Measurements from ENCODE around the gene SLC12A9. TPM values are rescaled to one million over a fixed set of nuclear protein-coding genes. Genes with fewer than 3 reads are reported as not detected.

SLC12A9 gene, protein sequence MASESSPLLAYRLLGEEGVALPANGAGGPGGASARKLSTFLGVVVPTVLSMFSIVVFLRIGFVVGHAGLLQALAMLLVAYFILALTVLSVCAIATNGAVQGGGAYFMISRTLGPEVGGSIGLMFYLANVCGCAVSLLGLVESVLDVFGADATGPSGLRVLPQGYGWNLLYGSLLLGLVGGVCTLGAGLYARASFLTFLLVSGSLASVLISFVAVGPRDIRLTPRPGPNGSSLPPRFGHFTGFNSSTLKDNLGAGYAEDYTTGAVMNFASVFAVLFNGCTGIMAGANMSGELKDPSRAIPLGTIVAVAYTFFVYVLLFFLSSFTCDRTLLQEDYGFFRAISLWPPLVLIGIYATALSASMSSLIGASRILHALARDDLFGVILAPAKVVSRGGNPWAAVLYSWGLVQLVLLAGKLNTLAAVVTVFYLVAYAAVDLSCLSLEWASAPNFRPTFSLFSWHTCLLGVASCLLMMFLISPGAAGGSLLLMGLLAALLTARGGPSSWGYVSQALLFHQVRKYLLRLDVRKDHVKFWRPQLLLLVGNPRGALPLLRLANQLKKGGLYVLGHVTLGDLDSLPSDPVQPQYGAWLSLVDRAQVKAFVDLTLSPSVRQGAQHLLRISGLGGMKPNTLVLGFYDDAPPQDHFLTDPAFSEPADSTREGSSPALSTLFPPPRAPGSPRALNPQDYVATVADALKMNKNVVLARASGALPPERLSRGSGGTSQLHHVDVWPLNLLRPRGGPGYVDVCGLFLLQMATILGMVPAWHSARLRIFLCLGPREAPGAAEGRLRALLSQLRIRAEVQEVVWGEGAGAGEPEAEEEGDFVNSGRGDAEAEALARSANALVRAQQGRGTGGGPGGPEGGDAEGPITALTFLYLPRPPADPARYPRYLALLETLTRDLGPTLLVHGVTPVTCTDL
- 15.1 and 22.9 TPM in 2 replicates for total RNA-seq

DNA sequence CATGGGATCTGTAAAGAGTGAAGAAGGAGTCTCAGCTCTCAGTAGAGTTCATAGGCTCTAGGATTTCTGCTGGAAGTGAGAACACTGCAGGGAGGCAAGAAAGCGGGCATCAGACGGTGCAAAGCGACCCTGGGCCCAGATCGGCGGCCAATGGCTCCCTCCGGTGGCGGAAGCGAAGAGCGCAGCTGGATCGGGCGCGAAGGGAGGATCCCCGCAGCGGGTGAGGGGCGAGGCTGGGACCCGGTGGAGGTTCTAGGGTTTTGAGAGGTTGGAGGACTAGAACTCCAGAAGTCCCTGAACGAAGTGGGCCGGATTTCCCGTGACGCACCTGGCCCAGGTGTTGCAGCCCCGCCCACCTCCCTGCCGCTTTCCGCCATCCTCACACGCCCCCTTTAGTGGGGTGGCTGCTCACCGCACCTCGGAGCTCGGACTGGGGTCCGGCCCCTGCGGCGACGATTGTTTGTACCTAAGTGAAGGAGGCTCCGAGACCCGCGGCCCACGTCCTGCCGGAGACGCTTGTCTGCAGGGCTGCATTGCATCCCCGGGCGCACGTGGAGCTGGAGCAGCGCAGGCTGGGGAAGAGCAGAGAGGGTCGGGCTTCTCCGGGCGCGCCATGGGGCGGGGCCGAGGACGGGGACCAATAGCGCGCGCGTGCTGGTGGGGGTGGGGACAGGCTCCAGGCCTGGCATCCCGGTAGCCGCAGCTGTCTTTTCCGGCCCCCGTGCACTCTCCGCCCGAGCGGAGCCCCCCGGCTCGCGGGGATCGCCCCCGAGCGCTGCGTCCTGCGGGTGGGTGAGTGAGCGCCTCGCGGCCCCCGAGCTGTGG, at the start of gene SLC12A9:
TSS of gene SLC12A9 (plus strand) at position 666 of the 825 bp plus-strand sequence. CDS start 1,485 bp downstream, outside the sequence.

GRCh38 chr7:100827330-100828226, 24.9 kb upstream of the SLC12A9 start, which contains the start of gene EPHB4:
TSS of gene EPHB4 (minus strand) at chr7:100827523. CDS start at chr7:100827030, 493 bp downstream.

GRCh38 chr7:100867040-100867775, 14.7 kb downstream of the SLC12A9 start, which contains the start of gene TRIP6:
TSS of gene TRIP6 (plus strand) at chr7:100867387. CDS start at chr7:100867498, 111 bp downstream.

GRCh38 chr7:100874577-100875355, 22.3 kb downstream of the SLC12A9 start, which contains the start of gene SRRT:
TSS of gene SRRT (plus strand) at chr7:100875103. CDS start at chr7:100875591, 488 bp downstream.

GRCh38 chr7:100888988-100889750, 36.7 kb downstream of the SLC12A9 start, which contains the start of gene UFSP1:
TSS of gene UFSP1 (minus strand) at chr7:100889715. CDS start at chr7:100889271, 444 bp downstream.

DNA sequence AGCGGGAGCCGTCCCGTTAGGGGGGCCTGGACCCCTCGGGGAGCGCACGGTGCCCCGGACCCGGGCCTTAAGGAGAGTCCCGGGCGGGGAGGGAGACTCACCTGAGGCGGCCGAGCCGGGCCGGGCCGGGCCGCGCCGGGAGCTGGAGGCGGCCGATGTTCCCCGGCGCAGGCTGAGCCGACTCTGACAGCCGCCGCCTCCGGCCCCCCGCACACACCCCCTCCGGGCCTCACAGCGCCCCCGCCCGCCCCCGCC, 43.1 kb downstream of the SLC12A9 start, which contains the start of gene ACHE:
TSS of gene ACHE (minus strand) at position 188 of the 255 bp plus-strand sequence. CDS start 1,656 bp downstream, outside the sequence.

Other genes with a start within 250 kb of the SLC12A9 start
- 9.8 and 10.2 TPM in 2 replicates for gene MOSPD3, start 240.2 kb upstream of the SLC12A9 start, total RNA-seq
- gene TFR2, start 211.2 kb upstream of the SLC12A9 start, total RNA-seq: 1.9 and 2.2 TPM in 2 replicates
- gene ACTL6B, start 196.3 kb upstream of the SLC12A9 start, total RNA-seq: not detected in 2 replicates
- gene GNB2, start 179.0 kb upstream of the SLC12A9 start, total RNA-seq: 134 and 142 TPM in 2 replicates
- 12.6 and 18.8 TPM in 2 replicates for gene GIGYF1, start 158.5 kb upstream of the SLC12A9 start, total RNA-seq
- gene POP7, start 146.6 kb upstream of the SLC12A9 start, total RNA-seq: 27.8 and 29.9 TPM in 2 replicates
- gene EPO, start 132.2 kb upstream of the SLC12A9 start, total RNA-seq: not detected in 2 replicates
- not detected in 2 replicates for gene ZAN, start 119.1 kb upstream of the SLC12A9 start, total RNA-seq
- gene EPHB4, start 25.2 kb upstream of the SLC12A9 start, total RNA-seq: 50.6 and 74.9 TPM in 2 replicates
- 62.3 and 66.7 TPM in 2 replicates for gene TRIP6, start 14.7 kb downstream of the SLC12A9 start, total RNA-seq
- gene SRRT, start 22.4 kb downstream of the SLC12A9 start, total RNA-seq: 31.3 and 36.0 TPM in 2 replicates
- 4.0 and 6.0 TPM in 2 replicates for gene UFSP1, start 37.0 kb downstream of the SLC12A9 start, total RNA-seq
- 0.07 and 0.13 TPM in 2 replicates for gene ACHE, start 43.2 kb downstream of the SLC12A9 start, total RNA-seq
- gene MUC3A, start 96.8 kb downstream of the SLC12A9 start, total RNA-seq: not detected in 2 replicates
- gene MUC12, start 116.9 kb downstream of the SLC12A9 start, total RNA-seq: 0.23 TPM in 1 of 2 replicates, not detected in the other
- gene MUC17, start 167.4 kb downstream of the SLC12A9 start, total RNA-seq: not detected in 2 replicates
- 31.9 and 43.8 TPM in 2 replicates for gene TRIM56, start 232.8 kb downstream of the SLC12A9 start, total RNA-seq